AG09309 (cell line): ENCODE measurements around the gene TAT.
"Not testable (repeated sequence)": the region's sequence is repeated elsewhere in the genome, so short reads cannot be mapped to it uniquely, and the experiment has no call there.

Experiments used
- DNase-seq: peaks from one replicate; pipeline ENCODE4 v3.0.0-alpha.2; 2010; ENCODE audit warnings: low read depth
- H3K4me3 ChIP-seq: 2 replicates; pipeline ENCODE4 v1.5.1; 2011; ENCODE audit warnings: mild to moderate bottlenecking, low read depth, low read length, moderate library complexity; ENCODE audit not compliant: control insufficient read depth
- TF ChIP-seq, protein P1 (sequence below): IDR thresholded peaks from 2 replicates; pipeline ENCODE4 v1.5.1; 2011; ENCODE audit warnings: mild to moderate bottlenecking, low read depth, low read length, inconsistent platforms; ENCODE audit not compliant: insufficient read depth, control insufficient read depth; ENCODE audit errors: missing control alignments

The TAT gene

DNA sequence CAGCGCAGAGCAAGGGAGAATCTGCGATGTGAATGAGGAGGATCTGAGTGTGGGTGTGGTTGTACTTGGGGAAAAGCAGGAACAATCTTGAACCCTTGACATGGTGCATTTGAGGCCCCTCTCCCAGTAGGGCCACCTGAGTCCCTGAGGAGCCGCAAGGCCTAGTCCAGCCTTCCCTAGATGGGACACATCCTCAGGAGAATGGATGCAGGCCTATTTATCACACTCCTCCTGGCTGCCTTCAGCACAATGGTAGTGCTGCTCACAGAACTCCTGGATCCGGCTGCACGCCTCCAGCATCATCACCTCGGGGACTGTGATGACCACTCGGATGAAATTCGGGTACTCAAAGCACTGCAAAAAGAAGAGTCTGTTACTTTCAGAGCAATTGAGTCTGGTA is 9.0 kb downstream of the TAT start:
- H3K4me3 ChIP-seq: no peak overlapping the region
- DNase-seq: no peak
- TF ChIP-seq, protein P1, sequence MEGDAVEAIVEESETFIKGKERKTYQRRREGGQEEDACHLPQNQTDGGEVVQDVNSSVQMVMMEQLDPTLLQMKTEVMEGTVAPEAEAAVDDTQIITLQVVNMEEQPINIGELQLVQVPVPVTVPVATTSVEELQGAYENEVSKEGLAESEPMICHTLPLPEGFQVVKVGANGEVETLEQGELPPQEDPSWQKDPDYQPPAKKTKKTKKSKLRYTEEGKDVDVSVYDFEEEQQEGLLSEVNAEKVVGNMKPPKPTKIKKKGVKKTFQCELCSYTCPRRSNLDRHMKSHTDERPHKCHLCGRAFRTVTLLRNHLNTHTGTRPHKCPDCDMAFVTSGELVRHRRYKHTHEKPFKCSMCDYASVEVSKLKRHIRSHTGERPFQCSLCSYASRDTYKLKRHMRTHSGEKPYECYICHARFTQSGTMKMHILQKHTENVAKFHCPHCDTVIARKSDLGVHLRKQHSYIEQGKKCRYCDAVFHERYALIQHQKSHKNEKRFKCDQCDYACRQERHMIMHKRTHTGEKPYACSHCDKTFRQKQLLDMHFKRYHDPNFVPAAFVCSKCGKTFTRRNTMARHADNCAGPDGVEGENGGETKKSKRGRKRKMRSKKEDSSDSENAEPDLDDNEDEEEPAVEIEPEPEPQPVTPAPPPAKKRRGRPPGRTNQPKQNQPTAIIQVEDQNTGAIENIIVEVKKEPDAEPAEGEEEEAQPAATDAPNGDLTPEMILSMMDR: no peak

DNA sequence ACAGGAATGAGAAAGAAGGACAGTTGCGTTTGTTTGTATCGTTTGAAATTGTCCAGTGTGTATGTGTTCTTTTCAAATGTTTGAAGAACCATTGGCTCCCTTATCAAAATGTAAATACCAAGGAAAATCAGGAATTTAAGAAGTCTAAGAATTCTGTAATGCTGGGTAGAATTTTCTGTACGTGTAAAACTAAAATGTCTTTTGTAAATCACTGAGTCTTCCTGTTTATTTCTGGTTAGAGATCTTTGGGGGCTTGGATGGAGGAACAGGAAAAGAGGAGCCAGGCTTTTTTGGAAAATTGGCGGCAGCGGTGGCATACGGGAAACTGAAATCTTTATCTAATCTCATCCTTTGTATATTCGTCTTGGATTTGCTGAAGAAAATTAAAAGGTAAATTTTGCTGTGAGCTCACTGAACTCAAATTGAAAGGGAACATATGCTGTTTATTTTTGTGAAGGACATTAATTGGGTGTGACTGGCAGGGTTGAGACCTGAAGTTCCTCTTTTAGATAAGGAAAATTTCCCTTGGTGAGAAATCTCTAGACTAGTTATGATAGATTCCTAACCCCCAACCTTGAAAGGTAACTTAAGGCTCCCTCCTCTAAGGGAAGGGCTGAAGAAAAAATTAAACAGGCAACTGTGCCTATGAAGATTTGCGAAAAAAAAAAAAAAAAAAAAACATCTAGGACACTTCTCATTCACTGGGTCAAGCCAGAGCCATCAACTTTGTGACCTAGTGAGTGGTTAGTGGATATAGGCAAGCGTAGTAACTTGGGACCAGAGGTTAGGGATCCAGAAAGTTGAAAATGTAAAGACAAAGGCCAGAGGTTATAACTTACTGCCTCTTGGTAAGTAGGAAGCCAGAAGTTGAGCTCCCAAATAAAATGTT is 10.8 kb downstream of the TAT start:
- DNase-seq: no peak
- H3K4me3 ChIP-seq: no peak overlapping the region
- TF ChIP-seq, protein P1: no peak

DNA sequence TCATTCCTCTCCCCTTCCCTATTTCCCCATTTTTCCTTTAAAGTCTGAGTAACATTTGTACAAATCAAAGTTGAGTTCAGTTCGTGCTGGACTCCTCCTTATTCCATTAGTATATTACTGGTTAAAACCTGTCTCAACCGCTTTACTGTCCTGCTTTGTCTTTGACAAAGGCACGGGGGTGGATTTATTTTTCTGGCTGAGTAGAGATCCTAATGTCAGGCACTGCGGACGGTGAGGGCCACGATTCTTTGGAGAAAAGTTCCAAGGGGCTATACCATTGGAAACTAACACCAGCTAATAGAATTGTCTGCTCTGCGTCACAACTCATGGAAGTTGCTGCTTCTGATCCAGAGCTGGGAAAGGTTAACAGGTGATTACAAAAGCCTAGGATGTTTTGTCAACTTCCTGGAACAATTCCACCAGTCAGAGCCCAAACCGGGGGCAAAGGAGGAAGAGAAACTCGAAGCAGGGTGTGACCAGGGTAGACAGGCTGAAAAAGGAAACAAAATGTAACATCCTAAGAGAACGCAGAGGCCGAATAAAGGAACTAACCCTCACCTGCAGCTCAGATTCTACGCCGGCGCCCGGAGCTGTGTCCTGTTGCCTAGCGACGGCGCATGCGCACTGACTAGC is 12.4 kb downstream of the TAT start:
- TF ChIP-seq, protein P1: no peak
- H3K4me3 ChIP-seq: peak overlapping the region; percentile 67
- no peak for DNase-seq

DNA sequence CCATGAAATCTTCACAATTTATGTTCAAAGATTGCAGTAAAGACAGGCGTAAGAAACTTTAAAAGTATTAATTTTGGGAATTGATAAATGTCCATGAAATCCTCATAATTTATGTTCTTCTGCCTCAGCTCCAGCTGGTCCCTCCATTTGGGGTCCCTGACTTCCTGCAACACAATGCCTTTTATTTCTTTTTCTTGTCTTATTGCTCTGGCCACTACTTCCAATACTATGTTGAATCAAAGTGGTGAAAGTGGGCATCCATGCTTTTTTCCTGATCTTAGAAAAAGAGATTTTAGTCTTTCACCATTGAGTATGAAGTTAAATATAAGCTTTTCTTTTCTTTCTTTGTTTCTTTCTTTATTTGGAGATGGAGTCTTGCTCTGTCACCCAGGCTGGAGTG is 14.3 kb downstream of the TAT start:
- H3K4me3 ChIP-seq: no peak overlapping the region
- no peak for DNase-seq
- TF ChIP-seq, protein P1: no peak

DNA sequence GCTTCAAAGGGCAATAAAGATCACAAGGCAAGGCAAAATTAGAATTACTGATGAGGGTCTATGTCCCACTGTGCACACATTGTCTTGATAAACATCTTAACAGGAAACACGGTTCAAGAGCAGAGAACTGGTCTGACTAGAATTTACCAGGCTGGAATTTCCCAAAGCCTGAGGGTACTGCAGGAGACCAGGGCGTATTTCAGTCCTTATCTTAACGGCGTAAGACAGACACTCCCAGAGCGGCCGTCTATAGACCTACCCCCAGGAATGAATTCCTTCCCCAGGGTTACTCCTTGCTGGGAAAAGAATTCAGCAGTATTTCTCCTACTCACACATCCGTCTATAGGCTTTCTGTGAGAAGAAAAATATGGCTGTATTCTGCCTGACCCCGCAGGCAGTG is 15.0 kb downstream of the TAT start:
- not testable (repeated sequence) for DNase-seq

DNA sequence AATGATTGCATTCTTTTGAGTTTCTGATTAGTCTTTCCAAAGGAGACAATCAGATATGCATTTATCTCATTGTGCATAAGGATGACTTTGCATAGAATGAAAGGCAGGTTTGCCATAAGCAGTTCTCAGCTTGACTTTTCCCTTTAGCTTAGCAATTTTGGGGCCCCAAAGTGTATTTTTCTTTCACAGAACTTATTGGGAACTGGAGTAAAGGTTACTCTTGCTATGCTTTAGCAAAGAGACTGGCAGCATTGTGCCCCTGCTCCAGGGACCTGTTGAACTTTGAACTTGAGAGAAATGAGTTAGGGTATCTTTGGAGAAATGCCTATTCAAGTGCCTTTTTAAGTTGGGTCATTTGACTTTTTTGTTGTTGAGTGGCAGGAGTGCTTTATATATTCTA is 17.0 kb downstream of the TAT start:
- TF ChIP-seq, protein P1: no peak
- no peak overlapping the region for H3K4me3 ChIP-seq
- no peak for DNase-seq

More for the DNA sequence above, 15.0 kb downstream of the TAT start:
- H3K4me3 ChIP-seq: not testable (repeated sequence)

DNA sequence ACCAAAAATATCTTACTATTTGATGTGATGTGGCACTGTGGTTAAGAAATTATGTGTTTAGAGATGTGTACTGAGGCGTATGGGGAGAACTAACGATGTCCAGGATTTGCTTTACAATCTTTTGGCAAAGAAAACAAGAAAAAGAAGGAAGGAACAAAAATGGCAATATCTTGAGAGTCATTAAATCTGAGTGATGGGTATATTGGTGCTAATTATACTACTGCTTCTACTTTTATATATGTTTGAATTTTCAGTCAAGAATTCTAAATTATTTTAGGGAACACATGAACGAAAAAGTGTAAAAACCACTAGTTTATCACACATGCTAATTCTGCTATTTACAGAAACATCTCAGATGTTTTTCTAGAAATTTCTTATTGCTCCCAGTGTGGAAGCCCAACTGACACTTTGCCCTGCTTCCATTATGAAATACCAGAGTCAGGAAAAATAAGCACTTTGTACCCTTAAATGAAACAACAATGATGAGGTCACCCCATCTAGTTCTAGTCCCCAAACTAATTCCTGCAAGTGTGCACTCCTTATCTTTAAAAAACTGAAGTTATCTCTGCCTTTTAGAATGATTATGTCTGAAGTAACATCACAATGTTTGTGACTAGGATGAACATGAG is 18.8 kb downstream of the TAT start:
- DNase-seq: no peak
- TF ChIP-seq, protein P1: no peak
- no peak overlapping the region for H3K4me3 ChIP-seq
